ENCODE measurements around the gene PRKAG2.

The PRKAG2 gene

GRCh38 chr7:151719897-151720242 is 157.0 kb downstream of the PRKAG2 start:
- DNase-seq: no peak

- DNase-seq: no peak
Measured at GRCh38 chr7:151719031-151719896, 157.7 kb downstream of the PRKAG2 start.

- DNase-seq: no peak
Measured at GRCh38 chr7:151717918-151718317, 159.0 kb downstream of the PRKAG2 start.

- no peak for DNase-seq
Measured at GRCh38 chr7:151717415-151717814, 159.5 kb downstream of the PRKAG2 start.

GRCh38 chr7:151716323-151716722 is 160.6 kb downstream of the PRKAG2 start:
- DNase-seq: no peak

GRCh38 chr7:151715666-151716315 is 161.1 kb downstream of the PRKAG2 start:
- no peak for DNase-seq

GRCh38 chr7:151714201-151714600 is 162.7 kb downstream of the PRKAG2 start:
- no peak for DNase-seq

- no peak for DNase-seq
Measured at GRCh38 chr7:151712810-151713125, 164.1 kb downstream of the PRKAG2 start.

- no peak for DNase-seq
Measured at GRCh38 chr7:151711906-151712809, 164.8 kb downstream of the PRKAG2 start.

- no peak for DNase-seq
Measured at GRCh38 chr7:151711435-151711872, 165.5 kb downstream of the PRKAG2 start.

GRCh38 chr7:151710646-151711434 is 166.1 kb downstream of the PRKAG2 start:
- DNase-seq: no peak

GRCh38 chr7:151710121-151710640 is 166.7 kb downstream of the PRKAG2 start:
- DNase-seq: no peak

GRCh38 chr7:151709141-151710038 is 167.5 kb downstream of the PRKAG2 start:
- DNase-seq: no peak

GRCh38 chr7:151708610-151709009 is 168.3 kb downstream of the PRKAG2 start:
- DNase-seq: no peak

GRCh38 chr7:151707757-151708156 is 169.2 kb downstream of the PRKAG2 start:
- no peak for DNase-seq

GRCh38 chr7:151707105-151707469 is 169.8 kb downstream of the PRKAG2 start:
- DNase-seq: no peak

- no peak for DNase-seq
Measured at GRCh38 chr7:151706277-151707104, 170.4 kb downstream of the PRKAG2 start.

- no peak for DNase-seq
Measured at GRCh38 chr7:151705636-151706276, 171.2 kb downstream of the PRKAG2 start.

- DNase-seq: no peak
Measured at GRCh38 chr7:151704960-151705635, 171.8 kb downstream of the PRKAG2 start.

Measured in stimulated activated CD4-positive, alpha-beta T cell treated with anti-CD3 and anti-CD28 coated beads, Interleukin-4, amount 100 ng/mL, for 24 hours (primary cell).